GM12878 (cell line): Measurements from ENCODE around the gene DACH1. TPM values are rescaled to one million over a fixed set of nuclear protein-coding genes. Genes with fewer than 3 reads are reported as not detected.

ENCODE experiments used
- ATAC-seq: fragments of 200-7000 bp; cut with Tn5 transposase; 3 replicates; pipeline ENCODE4 v1.9.1; 2020; ENCODE audit warnings: mild to moderate bottlenecking, moderate library complexity
- BruUV-seq: library from RNA; stranded (reverse); fragments of 400-500 nt; replicated peaks from 2 replicates; lab custom pipeline; 2021; lab: Mats Ljungman, UMichigan
- CTCF ChIA-PET: fragments of 300-600 bp; sonication (Branson Sonifier 250); formaldehyde crosslinking; extraction: SDS; loops from one replicate; lab custom pipeline; 2021; ENCODE audit warnings: inconsistent platforms; lab: Yijun Ruan, JAX
- POLR2A ChIA-PET: fragments of 350-600 bp; formaldehyde crosslinking; extraction: SDS; loops from one replicate; lab custom pipeline; 2021; ENCODE audit warnings: inconsistent platforms; lab: Charles Lee
- RAD21 ChIA-PET: fragments of 300-600 bp; sonication (Branson Sonifier 250); formaldehyde crosslinking; loops from one replicate; lab custom pipeline; 2023; ENCODE audit warnings: antibody characterized with exemption; ENCODE audit not compliant: unreplicated experiment; lab: Charles Lee
- SMC1A ChIA-PET: fragments of 300-600 bp; sonication (Branson Sonifier 250); formaldehyde crosslinking; loops from one replicate; lab custom pipeline; 2023; ENCODE audit not compliant: unreplicated experiment, uncharacterized antibody; lab: Charles Lee
- DNase-seq: peaks from one replicate; pipeline ENCODE4 v3.0.0-alpha.2; 2011; ENCODE audit warnings: low read depth, low spot score
- FAIRE-seq: peaks from 3 replicates; lab custom pipeline; 2011; peaks lifted over from hg19 to GRCh38; lab: Jason Lieb, UNC
- H2AFZ ChIP-seq: 2 replicates; pipeline ENCODE4 v1.6.0; 2011; ENCODE audit warnings: low read depth, low read length, control low read depth; ENCODE audit not compliant: control insufficient read depth
- H3K27ac ChIP-seq: 2 replicates; pipeline ENCODE4 v1.5.1; 2011; ENCODE audit warnings: control low read depth; ENCODE audit not compliant: control insufficient read depth, insufficient read depth
- H3K27me3 ChIP-seq, 2 experiments: replicated peaks in 1 of 2; 2 replicates each; pipeline versions ENCODE4 v1.6.0 to v1.6.1; 2011; ENCODE audit warnings: low read length in 1 of 2; ENCODE audit not compliant: control insufficient read depth in 2 of 2, insufficient read depth in 2 of 2
- H3K36me3 ChIP-seq, 2 experiments: 2 replicates each; pipeline ENCODE4 v1.5.1; 2011; ENCODE audit warnings: low read length in 1 of 2; ENCODE audit not compliant: control insufficient read depth in 2 of 2, insufficient read depth in 2 of 2
- H3K4me1 ChIP-seq: 2 replicates; pipeline ENCODE4 v1.6.1; 2011; ENCODE audit warnings: mild to moderate bottlenecking, low read length, moderate library complexity, mixed read lengths; ENCODE audit not compliant: control insufficient read depth, insufficient read depth
- H3K4me2 ChIP-seq: 2 replicates; pipeline ENCODE4 v1.6.0; 2011; ENCODE audit warnings: control low read depth; ENCODE audit not compliant: control insufficient read depth, insufficient read depth
- H3K4me3 ChIP-seq: fragments of 200-600 bp; sonication (generic); 2 replicates; pipeline ENCODE4 v1.5.1; 2016
- H3K79me2 ChIP-seq: 2 replicates; pipeline ENCODE4 v1.6.0; 2011; ENCODE audit warnings: low read length; ENCODE audit not compliant: control insufficient read depth, insufficient read depth
- H3K9ac ChIP-seq: 2 replicates; pipeline ENCODE4 v1.8.0; 2011; ENCODE audit warnings: low read length, control low read depth, mixed read lengths; ENCODE audit not compliant: control insufficient read depth, insufficient read depth
- H3K9me3 ChIP-seq: replicated peaks from 3 replicates; pipeline ENCODE4 v1.5.1; 2011; ENCODE audit warnings: mild to moderate bottlenecking, low read length; ENCODE audit not compliant: control insufficient read depth, insufficient read depth
- H4K20me1 ChIP-seq: 2 replicates; pipeline ENCODE4 v1.6.0; 2011; ENCODE audit not compliant: control insufficient read depth, insufficient read depth
- CREB1 ChIP-seq: IDR thresholded peaks from 2 replicates; pipeline ENCODE4 v1.6.1; 2012; ENCODE audit warnings: low read depth, mild to moderate bottlenecking, inconsistent platforms
- FOXM1 ChIP-seq: IDR thresholded peaks from 2 replicates; pipeline ENCODE4 v1.6.1; 2012; ENCODE audit warnings: low read depth, mild to moderate bottlenecking, inconsistent platforms, low read length, moderate library complexity
- MEF2B ChIP-seq: fragments of 450-650 bp; IDR thresholded peaks from 2 replicates; pipeline ENCODE4 v1.6.1; 2018; ENCODE audit warnings: mild to moderate bottlenecking, moderate library complexity; ENCODE audit not compliant: partially characterized antibody, poor library complexity, severe bottlenecking
- NFIC ChIP-seq: IDR thresholded peaks from 2 replicates; pipeline ENCODE4 v1.6.1; 2012; ENCODE audit warnings: low read depth, mild to moderate bottlenecking, inconsistent platforms, low read length, moderate library complexity
- PAX5 ChIP-seq: IDR thresholded peaks from 2 replicates; pipeline ENCODE4 v1.6.1; 2011; ENCODE audit warnings: low read depth, low read length, borderline replicate concordance
- RAD51 ChIP-seq: fragments of 450-650 bp; IDR thresholded peaks from 2 replicates; pipeline ENCODE4 v1.6.1; 2016; ENCODE audit warnings: moderate library complexity, mild to moderate bottlenecking, inconsistent platforms
- RELA ChIP-seq: fragments of 450-650 bp; IDR thresholded peaks from 2 replicates; pipeline ENCODE4 v1.8.0; 2014; ENCODE audit warnings: borderline replicate concordance; ENCODE audit not compliant: partially characterized antibody
- RUNX3 ChIP-seq: IDR thresholded peaks from 2 replicates; pipeline ENCODE4 v1.6.1; 2012; ENCODE audit warnings: low read length, inconsistent platforms
- SP1 ChIP-seq: IDR thresholded peaks from one replicate; pipeline ENCODE4 v1.6.1; 2011; ENCODE audit warnings: low read depth, low read length
- SPI1 ChIP-seq: IDR thresholded peaks from 2 replicates; pipeline ENCODE4 v1.6.1; 2011; ENCODE audit warnings: low read depth, mild to moderate bottlenecking, low read length, moderate library complexity, borderline replicate concordance; ENCODE audit not compliant: insufficient read depth
- STAT3 ChIP-seq: IDR thresholded peaks from 2 replicates; pipeline ENCODE4 v1.6.1; 2011; ENCODE audit warnings: low read depth, low read length, improper control_type of control experiment
- ZNF207 ChIP-seq: fragments of 450-650 bp; IDR thresholded peaks from 2 replicates; pipeline ENCODE4 v1.6.1; 2014; ENCODE audit warnings: antibody characterized with exemption, mild to moderate bottlenecking, borderline replicate concordance
- ZNF24 ChIP-seq: fragments of 450-650 bp; IDR thresholded peaks from 2 replicates; pipeline ENCODE4 v1.6.1; 2017; ENCODE audit warnings: antibody characterized with exemption, mild to moderate bottlenecking
- ZNF274 ChIP-seq: IDR thresholded peaks from one replicate; pipeline ENCODE4 v1.8.0; 2011; ENCODE audit not compliant: insufficient read length, insufficient read depth
- ZZZ3 ChIP-seq: IDR thresholded peaks from 2 replicates; pipeline ENCODE4 v1.6.1; 2011; ENCODE audit warnings: low read depth; ENCODE audit not compliant: control insufficient read depth, insufficient read length
- in situ Hi-C: fragments of 300-500 bp; cut with MboI; formaldehyde crosslinking; loops from 9 replicates; pipeline ENCODE4 v1.14.3; 2018; ENCODE audit warnings: mixed read lengths
- intact Hi-C: fragments of 100-400 bp; cut with micrococcal nuclease; formaldehyde crosslinking; loops from one replicate; pipeline ENCODE4 v1.14.2; 2022; ENCODE audit not compliant: unreplicated experiment
- polyA plus RNA-seq, 11 experiments: library from polyadenylated mRNA; depleted of rRNA in 4 of 11; unstranded in 6 of 11; stranded (reverse) in 5 of 11; fragments of >200 nt; fragmentation: Nextera tagmentation in 4 of 11; fragmentation: Illumina TruSeq in 1 of 11; extraction: Ambion mirVana in 4 of 11; extraction: Trizol in 1 of 11; gene quantifications; 1 replicate in 1 of 11; 2 replicates in 10 of 11; pipeline versions ENCODE4 v1.2.1 to v1.2.3, GENCODE V29; 2011 to 2016; ENCODE audit warnings: inconsistent platforms in 2 of 11, missing spikeins in 2 of 11, low read depth in 1 of 11
- total RNA-seq, 4 experiments: library from RNA; depleted of rRNA in 3 of 4; stranded (reverse); fragments of >200 nt in 3 of 4; fragmentation: Illumina TruSeq in 1 of 4; extraction: Trizol in 1 of 4; gene quantifications; 2 replicates each; pipeline versions ENCODE4 v1.2.1 to v1.2.3, GENCODE V29; 2013 to 2021
- TF ChIP-seq, protein P1 (sequence below): IDR thresholded peaks from 2 replicates; pipeline ENCODE4 v1.6.1; 2012; ENCODE audit warnings: mild to moderate bottlenecking, low read depth, low read length
- TF ChIP-seq, protein P2 (sequence below): IDR thresholded peaks from 2 replicates; pipeline ENCODE4 v1.6.1; 2012; ENCODE audit warnings: low read depth, low read length, improper control_type of control experiment
- TF ChIP-seq, protein P3 (sequence below): IDR thresholded peaks from 2 replicates; pipeline ENCODE4 v1.6.1; 2012; ENCODE audit warnings: low read depth, low read length, improper control_type of control experiment

The DACH1 gene
- total and polyA plus RNA-seq, 10 of the 15 experiments (the other 5 are each of a cell fraction or from before 2014, with no cell fraction given), result 0.05 TPM; not detected in 9

DNA sequence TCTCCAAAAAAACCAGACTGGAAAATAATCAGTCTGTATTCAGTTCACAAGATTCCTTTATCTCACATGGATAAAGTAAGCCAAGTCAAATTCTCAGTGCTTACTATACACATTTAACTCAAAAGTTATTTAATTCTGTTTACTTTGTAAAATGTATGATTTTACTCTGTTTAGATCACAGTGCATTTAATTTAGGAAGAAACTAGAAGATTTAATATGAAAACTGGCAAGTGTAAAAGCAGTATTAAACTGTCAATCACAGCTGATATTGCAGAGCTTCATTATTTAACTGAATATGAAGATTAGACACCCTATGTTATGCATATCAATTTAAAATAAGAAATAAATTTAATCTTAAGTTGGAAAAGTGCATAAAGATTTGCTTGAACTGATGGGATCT lies 78.0 kb downstream of the DACH1 start:
- Histone ChIP-seq H3K36me3 (no peaks in the 10 kb centered on the region), H3K27me3 (no peaks in the 10 kb centered on the region), H3K4me2 (no peak overlapping the region), H3K4me3 (no peak overlapping the region), H3K79me2 (no peaks in the 10 kb centered on the region), H3K4me1 (no peaks in the 10 kb centered on the region), H4K20me1 (no peaks in the 10 kb centered on the region), H3K9me3 (no peaks in the 10 kb centered on the region), H3K9ac (no peak overlapping the region), H3K27ac (no peak overlapping the region), H2AFZ (no peak overlapping the region)
- ChIA-PET RAD21 (no interaction called here), SMC1A (no interaction called here), POLR2A (no interaction called here), CTCF (no interaction called here)
- no peak for ATAC-seq
- intact Hi-C loops, result loop anchor here (10.0 kb wide), 1 partner anchor 56 kb away; no protein-coding TSS in a partner anchor
- BruUV-seq, result no TSS peak
- no peak for DNase-seq
- in situ Hi-C loops, result no loop called here
- no peak for FAIRE-seq
- TF ChIP-seq, protein P1, sequence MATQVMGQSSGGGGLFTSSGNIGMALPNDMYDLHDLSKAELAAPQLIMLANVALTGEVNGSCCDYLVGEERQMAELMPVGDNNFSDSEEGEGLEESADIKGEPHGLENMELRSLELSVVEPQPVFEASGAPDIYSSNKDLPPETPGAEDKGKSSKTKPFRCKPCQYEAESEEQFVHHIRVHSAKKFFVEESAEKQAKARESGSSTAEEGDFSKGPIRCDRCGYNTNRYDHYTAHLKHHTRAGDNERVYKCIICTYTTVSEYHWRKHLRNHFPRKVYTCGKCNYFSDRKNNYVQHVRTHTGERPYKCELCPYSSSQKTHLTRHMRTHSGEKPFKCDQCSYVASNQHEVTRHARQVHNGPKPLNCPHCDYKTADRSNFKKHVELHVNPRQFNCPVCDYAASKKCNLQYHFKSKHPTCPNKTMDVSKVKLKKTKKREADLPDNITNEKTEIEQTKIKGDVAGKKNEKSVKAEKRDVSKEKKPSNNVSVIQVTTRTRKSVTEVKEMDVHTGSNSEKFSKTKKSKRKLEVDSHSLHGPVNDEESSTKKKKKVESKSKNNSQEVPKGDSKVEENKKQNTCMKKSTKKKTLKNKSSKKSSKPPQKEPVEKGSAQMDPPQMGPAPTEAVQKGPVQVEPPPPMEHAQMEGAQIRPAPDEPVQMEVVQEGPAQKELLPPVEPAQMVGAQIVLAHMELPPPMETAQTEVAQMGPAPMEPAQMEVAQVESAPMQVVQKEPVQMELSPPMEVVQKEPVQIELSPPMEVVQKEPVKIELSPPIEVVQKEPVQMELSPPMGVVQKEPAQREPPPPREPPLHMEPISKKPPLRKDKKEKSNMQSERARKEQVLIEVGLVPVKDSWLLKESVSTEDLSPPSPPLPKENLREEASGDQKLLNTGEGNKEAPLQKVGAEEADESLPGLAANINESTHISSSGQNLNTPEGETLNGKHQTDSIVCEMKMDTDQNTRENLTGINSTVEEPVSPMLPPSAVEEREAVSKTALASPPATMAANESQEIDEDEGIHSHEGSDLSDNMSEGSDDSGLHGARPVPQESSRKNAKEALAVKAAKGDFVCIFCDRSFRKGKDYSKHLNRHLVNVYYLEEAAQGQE, result no peak
- TF ChIP-seq RAD51 (no peak), ZNF274 (no peak), ZNF24 (no peak), RUNX3 (no peak), PAX5 (no peak), SP1 (no peak), SPI1 (no peak), ZNF207 (no peak), FOXM1 (no peak), MEF2B (no peak), RELA (no peak), ZZZ3 (no peak), NFIC (no peak), STAT3 (no peak), CREB1 (no peak)
- TF ChIP-seq, protein P2, sequence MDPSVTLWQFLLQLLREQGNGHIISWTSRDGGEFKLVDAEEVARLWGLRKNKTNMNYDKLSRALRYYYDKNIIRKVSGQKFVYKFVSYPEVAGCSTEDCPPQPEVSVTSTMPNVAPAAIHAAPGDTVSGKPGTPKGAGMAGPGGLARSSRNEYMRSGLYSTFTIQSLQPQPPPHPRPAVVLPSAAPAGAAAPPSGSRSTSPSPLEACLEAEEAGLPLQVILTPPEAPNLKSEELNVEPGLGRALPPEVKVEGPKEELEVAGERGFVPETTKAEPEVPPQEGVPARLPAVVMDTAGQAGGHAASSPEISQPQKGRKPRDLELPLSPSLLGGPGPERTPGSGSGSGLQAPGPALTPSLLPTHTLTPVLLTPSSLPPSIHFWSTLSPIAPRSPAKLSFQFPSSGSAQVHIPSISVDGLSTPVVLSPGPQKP, result no peak
- TF ChIP-seq, protein P3, sequence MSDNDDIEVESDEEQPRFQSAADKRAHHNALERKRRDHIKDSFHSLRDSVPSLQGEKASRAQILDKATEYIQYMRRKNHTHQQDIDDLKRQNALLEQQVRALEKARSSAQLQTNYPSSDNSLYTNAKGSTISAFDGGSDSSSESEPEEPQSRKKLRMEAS, result no peak
